ENCODE results near the gene ADGRG3. TPM values are rescaled to one million over a fixed set of nuclear protein-coding genes. Genes with fewer than 3 reads are reported as not detected.

Gene ADGRG3
- total and polyA plus RNA-seq, 2 experiments from 2014 or later, result not detected

GRCh38 chr16:57699899-57700298 is 31.8 kb downstream of the ADGRG3 start:
- no peaks in the 10 kb centered on the region for H3K36me3 ChIP-seq (ENCODE audit: insufficient read depth)
- no peak overlapping the region for H3K4me2 ChIP-seq
- Mint-ChIP-seq H3K27ac (no peak overlapping the region), H3K4me1 (peaks cover 5% of the 10 kb centered on the region; the same call in 2 of the 3 replicates), H3K27me3 (ENCODE audit: insufficient read depth, low read depth, poor library complexity) (peaks cover 2% of the 10 kb centered on the region), H3K36me3 (ENCODE audit: low read depth) (no peaks in the 10 kb centered on the region), H3K9me3 (no peaks in the 10 kb centered on the region; the same call in 2 of the 3 replicates), H3K4me3 (no peak overlapping the region)
- H3K9me2 ChIP-seq (ENCODE audit: insufficient read depth), result no peaks in the 10 kb centered on the region
- ATAC-seq, result no peak
- no peaks in the 10 kb centered on the region for H3K79me2 ChIP-seq (replicated peaks; ENCODE audit: insufficient read depth)
- no peak for DNase-seq (ENCODE audit: low spot score)
- H3F3A ChIP-seq (replicated peaks; ENCODE audit: low read depth), result no peaks in the 10 kb centered on the region
- no peaks in the 10 kb centered on the region for H4K20me1 ChIP-seq (replicated peaks; ENCODE audit: insufficient read depth)
- H3K27me3 ChIP-seq (ENCODE audit: insufficient read depth), result no peaks in the 10 kb centered on the region
- H2AFZ ChIP-seq, result no peak overlapping the region
- H3K27ac ChIP-seq (ENCODE audit: low read depth), result no peak overlapping the region
- H3K4me3 ChIP-seq, result no peak overlapping the region
- TF ChIP-seq ZNF114 (CRISPR knock-in tag; IDR thresholded peaks at IDR 0.05) (no peak), STAT1 (IDR thresholded peaks at IDR 0.05; ENCODE audit: unreplicated experiment) (no peak), JUNB (IDR thresholded peaks at IDR 0.05; ENCODE audit: unreplicated experiment) (no peak), EZH2phosphoT487 (IDR thresholded peaks at IDR 0.05; ENCODE audit: unreplicated experiment) (no peak), EZH2 (IDR thresholded peaks at IDR 0.05; ENCODE audit: low read depth, unreplicated experiment) (no peak), ZNF331 (CRISPR knock-in tag; IDR thresholded peaks at IDR 0.05; ENCODE audit: low read depth) (no peak), POLR2AphosphoS5 (IDR thresholded peaks at IDR 0.05; ENCODE audit: low read depth) (no peak), REST (IDR thresholded peaks at IDR 0.05; ENCODE audit: unreplicated experiment) (no peak), NANOG (IDR thresholded peaks at IDR 0.05; ENCODE audit: borderline replicate concordance) (no peak), CREB1 (CRISPR knock-in tag; IDR thresholded peaks at IDR 0.05; ENCODE audit: low read depth) (no peak)
- TF ChIP-seq, protein P1, sequence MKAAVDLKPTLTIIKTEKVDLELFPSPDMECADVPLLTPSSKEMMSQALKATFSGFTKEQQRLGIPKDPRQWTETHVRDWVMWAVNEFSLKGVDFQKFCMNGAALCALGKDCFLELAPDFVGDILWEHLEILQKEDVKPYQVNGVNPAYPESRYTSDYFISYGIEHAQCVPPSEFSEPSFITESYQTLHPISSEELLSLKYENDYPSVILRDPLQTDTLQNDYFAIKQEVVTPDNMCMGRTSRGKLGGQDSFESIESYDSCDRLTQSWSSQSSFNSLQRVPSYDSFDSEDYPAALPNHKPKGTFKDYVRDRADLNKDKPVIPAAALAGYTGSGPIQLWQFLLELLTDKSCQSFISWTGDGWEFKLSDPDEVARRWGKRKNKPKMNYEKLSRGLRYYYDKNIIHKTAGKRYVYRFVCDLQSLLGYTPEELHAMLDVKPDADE (IDR thresholded peaks at IDR 0.05), result no peak
- TF ChIP-seq, protein P2, sequence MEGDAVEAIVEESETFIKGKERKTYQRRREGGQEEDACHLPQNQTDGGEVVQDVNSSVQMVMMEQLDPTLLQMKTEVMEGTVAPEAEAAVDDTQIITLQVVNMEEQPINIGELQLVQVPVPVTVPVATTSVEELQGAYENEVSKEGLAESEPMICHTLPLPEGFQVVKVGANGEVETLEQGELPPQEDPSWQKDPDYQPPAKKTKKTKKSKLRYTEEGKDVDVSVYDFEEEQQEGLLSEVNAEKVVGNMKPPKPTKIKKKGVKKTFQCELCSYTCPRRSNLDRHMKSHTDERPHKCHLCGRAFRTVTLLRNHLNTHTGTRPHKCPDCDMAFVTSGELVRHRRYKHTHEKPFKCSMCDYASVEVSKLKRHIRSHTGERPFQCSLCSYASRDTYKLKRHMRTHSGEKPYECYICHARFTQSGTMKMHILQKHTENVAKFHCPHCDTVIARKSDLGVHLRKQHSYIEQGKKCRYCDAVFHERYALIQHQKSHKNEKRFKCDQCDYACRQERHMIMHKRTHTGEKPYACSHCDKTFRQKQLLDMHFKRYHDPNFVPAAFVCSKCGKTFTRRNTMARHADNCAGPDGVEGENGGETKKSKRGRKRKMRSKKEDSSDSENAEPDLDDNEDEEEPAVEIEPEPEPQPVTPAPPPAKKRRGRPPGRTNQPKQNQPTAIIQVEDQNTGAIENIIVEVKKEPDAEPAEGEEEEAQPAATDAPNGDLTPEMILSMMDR (conservative IDR thresholded peaks at IDR 0.05; ENCODE audit: low read depth in 2 of 2), result no peak
- TF ChIP-seq, protein P3, sequence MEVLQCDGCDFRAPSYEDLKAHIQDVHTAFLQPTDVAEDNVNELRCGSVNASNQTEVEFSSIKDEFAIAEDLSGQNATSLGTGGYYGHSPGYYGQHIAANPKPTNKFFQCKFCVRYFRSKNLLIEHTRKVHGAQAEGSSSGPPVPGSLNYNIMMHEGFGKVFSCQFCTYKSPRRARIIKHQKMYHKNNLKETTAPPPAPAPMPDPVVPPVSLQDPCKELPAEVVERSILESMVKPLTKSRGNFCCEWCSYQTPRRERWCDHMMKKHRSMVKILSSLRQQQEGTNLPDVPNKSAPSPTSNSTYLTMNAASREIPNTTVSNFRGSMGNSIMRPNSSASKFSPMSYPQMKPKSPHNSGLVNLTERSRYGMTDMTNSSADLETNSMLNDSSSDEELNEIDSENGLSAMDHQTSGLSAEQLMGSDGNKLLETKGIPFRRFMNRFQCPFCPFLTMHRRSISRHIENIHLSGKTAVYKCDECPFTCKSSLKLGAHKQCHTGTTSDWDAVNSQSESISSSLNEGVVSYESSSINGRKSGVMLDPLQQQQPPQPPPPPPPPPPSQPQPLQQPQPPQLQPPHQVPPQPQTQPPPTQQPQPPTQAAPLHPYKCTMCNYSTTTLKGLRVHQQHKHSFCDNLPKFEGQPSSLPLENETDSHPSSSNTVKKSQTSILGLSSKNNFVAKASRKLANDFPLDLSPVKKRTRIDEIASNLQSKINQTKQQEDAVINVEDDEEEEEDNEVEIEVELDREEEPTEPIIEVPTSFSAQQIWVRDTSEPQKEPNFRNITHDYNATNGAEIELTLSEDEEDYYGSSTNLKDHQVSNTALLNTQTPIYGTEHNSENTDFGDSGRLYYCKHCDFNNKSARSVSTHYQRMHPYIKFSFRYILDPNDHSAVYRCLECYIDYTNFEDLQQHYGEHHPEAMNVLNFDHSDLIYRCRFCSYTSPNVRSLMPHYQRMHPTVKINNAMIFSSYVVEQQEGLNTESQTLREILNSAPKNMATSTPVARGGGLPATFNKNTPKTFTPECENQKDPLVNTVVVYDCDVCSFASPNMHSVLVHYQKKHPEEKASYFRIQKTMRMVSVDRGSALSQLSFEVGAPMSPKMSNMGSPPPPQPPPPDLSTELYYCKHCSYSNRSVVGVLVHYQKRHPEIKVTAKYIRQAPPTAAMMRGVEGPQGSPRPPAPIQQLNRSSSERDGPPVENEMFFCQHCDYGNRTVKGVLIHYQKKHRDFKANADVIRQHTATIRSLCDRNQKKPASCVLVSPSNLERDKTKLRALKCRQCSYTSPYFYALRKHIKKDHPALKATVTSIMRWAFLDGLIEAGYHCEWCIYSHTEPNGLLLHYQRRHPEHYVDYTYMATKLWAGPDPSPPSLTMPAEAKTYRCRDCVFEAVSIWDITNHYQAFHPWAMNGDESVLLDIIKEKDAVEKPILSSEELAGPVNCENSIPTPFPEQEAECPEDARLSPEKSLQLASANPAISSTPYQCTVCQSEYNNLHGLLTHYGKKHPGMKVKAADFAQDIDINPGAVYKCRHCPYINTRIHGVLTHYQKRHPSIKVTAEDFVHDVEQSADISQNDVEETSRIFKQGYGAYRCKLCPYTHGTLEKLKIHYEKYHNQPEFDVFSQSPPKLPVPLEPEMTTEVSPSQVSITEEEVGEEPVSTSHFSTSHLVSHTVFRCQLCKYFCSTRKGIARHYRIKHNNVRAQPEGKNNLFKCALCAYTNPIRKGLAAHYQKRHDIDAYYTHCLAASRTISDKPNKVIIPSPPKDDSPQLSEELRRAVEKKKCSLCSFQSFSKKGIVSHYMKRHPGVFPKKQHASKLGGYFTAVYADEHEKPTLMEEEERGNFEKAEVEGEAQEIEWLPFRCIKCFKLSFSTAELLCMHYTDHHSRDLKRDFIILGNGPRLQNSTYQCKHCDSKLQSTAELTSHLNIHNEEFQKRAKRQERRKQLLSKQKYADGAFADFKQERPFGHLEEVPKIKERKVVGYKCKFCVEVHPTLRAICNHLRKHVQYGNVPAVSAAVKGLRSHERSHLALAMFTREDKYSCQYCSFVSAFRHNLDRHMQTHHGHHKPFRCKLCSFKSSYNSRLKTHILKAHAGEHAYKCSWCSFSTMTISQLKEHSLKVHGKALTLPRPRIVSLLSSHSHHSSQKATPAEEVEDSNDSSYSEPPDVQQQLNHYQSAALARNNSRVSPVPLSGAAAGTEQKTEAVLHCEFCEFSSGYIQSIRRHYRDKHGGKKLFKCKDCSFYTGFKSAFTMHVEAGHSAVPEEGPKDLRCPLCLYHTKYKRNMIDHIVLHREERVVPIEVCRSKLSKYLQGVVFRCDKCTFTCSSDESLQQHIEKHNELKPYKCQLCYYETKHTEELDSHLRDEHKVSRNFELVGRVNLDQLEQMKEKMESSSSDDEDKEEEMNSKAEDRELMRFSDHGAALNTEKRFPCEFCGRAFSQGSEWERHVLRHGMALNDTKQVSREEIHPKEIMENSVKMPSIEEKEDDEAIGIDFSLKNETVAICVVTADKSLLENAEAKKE (CRISPR knock-in tag; IDR thresholded peaks at IDR 0.05), result no peak
- H3K4me1 ChIP-seq (ENCODE audit: insufficient read depth), result no peaks in the 10 kb centered on the region

Measured in GM23338 (cell line).